HG03039 (cell line): ENCODE results near the gene PLA2G4C.

ENCODE experiments used
- ATAC-seq: cut with Tn5 transposase; IDR thresholded peaks from one replicate; pipeline ENCODE4 v1.9.1; 2021; ENCODE audit warnings: mild to moderate bottlenecking, moderate library complexity; ENCODE audit not compliant: unreplicated experiment

Gene PLA2G4C

DNA sequence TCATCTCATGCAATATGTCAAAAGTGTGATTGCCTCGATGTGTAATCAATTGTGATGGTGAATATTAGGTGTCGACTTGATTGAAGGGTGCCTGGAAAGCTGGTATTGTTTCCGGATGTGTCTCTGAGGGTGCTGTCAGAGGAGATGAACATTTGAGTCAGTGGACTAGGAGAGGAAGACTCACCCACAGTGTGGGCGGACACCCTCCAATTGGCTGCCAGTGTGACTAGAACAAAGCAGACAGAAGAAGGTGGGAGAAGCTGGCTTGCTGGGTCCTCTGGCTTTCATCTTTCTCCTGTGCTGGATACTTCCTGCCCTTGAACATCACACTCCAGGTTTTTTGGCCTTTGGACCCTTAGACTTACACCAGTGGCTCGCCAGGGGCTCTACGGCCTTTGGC lies 51.3 kb downstream of the PLA2G4C start:
- no peak for ATAC-seq

- ATAC-seq, result no peak
Measured at GRCh38 chr19:48053856-48054255, 56.8 kb downstream of the PLA2G4C start.

- ATAC-seq, result no peak
Measured at GRCh38 chr19:48053076-48053475, 57.5 kb downstream of the PLA2G4C start.

DNA sequence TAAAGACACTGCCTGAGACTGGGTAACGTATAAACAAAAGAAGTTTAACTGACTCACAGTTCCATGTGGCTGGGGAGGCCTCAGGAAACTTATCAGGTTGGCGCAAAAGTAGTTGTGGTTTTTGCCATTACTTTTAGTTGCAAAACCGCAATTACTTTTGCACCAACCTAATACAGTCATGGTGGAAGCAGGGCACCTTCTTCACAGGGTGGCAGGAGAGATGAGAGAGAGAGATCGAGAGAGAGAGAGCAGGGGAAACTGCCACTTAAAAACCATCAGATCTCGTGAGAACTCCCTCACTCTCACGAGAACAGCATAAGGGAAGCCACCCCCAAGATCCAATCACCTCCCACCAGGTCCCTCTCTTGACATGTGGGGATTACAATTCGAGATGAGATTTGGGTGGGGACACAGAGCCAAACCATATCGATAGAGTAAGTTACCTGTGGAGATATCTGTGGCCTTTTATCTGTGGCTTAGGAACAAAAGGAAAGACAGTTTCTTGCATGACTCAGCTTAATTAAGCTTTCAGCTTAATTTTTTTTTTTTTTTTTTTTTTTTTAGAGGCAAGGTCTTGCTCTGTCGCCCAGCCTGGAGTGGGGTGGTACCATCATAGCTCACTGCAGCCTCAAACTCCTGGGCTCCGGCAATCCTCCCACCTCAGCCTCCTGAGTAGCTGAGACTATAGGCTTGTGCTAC lies 59.1 kb downstream of the PLA2G4C start:
- ATAC-seq, result no peak

GRCh38 chr19:48044561-48044960 lies 66.1 kb downstream of the PLA2G4C start:
- no peak for ATAC-seq

DNA sequence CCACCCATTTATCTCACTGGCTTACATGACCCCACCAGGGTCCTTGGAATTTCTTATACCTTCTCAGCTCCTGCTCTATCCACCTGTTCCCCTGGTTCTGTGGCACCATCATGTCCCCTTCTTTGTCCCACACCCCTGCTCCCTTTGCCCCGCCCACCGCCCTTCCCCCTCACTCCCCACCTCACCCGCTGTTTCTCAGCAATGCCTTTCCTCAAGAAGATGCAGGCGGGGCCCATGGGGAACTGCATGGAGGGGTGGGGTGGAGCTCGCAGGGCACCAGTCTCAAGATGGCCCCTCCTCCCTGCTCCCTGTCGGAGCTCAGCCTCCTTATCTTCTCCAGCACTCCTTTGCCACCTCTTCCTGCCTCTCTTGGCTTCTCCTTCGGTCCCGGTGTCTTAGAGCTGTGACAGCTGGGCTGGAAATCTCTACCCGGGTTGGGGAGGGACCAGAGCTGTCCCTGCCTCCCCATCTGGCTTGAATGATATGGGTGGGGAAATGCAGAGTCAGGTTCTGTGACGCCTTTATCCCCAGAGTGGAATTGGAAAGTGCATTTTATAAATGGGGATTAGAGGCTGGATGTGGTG lies 66.8 kb downstream of the PLA2G4C start, which contains the start of gene CABP5:
TSS of gene CABP5 (minus strand) at position 405 of the 584 bp plus-strand sequence. CDS start at position 248, 157 bp downstream.
- no peak for ATAC-seq

- ATAC-seq, result no peak
Measured at GRCh38 chr19:48041877-48042580, 68.6 kb downstream of the PLA2G4C start.

GRCh38 chr19:48036765-48037164 lies 73.9 kb downstream of the PLA2G4C start:
- no peak for ATAC-seq

DNA sequence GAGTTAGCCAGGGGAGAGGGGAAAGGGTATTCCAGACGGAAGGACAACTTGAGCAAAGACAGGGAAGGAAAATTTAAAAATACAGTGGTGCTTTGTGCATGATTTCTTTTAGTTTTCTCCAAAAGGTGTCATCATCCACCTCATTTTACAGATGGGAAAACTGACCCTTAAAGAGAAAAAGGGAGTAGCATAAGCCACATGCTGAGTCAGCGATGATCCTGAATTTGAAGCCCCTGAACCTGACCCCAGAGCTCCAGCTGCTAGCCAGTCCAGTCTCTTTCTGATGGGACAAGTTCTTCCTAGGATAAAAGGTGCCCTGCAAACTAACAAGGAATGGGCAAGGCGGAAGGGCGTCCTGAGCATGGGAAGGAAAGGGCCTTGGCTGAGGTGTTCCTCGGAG lies 77.0 kb downstream of the PLA2G4C start:
- no peak for ATAC-seq

DNA sequence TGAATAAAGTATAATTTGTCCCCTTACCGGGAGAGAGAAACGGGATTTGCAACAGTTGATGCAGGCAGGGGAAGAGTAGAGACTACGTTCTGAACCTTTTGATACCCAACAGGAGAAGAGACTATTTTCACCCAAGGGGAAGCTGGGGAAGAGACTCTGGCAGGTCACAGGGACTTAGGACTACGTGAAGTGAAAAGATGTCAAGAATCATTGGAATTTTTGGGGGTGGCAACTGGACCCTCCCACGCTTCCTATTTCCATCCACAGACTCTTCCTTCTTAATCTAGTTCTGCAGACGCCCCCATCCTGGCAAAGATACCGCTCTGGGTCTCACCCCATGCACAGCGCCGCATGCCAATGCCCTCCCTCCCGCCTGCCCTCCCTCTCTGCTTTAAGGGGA lies 80.5 kb downstream of the PLA2G4C start:
- ATAC-seq, result no peak

GRCh38 chr19:48029431-48029830 lies 81.2 kb downstream of the PLA2G4C start:
- no peak for ATAC-seq

- no peak for ATAC-seq
Measured at GRCh38 chr19:48025480-48025879, 85.1 kb downstream of the PLA2G4C start.

GRCh38 chr19:48023518-48023917 lies 87.1 kb downstream of the PLA2G4C start:
- ATAC-seq, result no peak

DNA sequence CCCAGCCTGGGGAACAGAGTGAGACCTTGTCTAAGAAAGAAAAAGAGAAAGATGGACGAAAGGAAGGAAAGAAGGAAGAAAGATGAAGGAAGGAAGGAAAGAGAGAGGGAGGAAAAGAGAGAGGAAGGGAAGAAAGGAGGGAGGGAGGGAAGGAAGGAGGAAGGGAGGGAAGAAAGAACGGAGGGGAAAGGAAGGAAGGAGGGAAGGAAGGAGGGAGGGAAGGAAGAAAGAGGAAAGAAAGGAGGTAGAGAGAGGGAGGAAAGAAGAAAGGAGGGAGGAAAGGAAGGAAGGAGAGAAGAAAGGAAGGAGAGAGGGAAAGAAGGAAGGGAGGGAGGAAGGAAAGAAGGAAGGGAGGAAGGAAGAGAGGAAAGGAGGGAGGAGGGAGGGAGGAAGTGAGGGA lies 87.6 kb downstream of the PLA2G4C start:
- no peak for ATAC-seq

DNA sequence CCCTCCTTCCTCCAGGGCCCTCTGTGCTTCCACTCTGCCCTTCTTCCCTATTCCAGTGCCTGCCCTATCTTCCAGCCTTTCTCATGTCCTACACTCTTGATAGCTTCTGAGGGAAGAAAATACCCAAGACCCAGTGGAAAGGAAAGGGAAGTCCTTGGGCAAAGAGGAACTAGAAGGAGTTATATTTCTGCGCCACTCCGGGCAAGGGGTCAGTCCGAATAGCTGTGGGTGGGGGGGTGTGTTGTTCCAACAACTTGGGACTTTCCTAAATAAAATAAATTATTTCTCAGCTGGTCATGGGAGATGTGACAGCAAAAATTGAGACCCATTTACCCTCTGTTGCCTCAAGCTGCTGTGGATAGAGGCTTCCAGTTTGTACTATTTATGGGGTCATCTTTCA lies 89.9 kb downstream of the PLA2G4C start:
- no peak for ATAC-seq

- no peak for ATAC-seq
Measured at GRCh38 chr19:48010932-48011758, 99.5 kb downstream of the PLA2G4C start.

DNA sequence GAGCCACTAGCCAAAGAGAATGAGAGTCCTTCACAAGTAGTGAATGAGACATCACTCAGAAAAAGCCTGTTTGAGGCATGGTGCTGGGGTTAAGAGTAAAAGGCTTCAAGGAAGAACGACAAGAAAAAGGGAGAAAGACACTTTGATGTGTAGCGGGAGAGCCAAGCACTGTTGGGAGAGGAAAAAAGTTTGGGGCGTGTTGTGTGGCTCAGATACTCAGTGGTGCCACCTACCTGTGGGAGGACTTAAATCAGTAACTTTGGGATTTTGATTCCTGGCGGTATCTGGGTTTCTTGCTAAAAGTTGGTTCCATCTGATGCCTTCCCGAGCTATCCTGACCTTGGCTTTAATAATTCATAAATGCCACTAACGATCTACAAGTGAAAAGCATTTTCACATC lies 103.9 kb downstream of the PLA2G4C start:
- ATAC-seq, result no peak

- ATAC-seq, result no peak
Measured at GRCh38 chr19:48004236-48004635, 106.4 kb downstream of the PLA2G4C start.

DNA sequence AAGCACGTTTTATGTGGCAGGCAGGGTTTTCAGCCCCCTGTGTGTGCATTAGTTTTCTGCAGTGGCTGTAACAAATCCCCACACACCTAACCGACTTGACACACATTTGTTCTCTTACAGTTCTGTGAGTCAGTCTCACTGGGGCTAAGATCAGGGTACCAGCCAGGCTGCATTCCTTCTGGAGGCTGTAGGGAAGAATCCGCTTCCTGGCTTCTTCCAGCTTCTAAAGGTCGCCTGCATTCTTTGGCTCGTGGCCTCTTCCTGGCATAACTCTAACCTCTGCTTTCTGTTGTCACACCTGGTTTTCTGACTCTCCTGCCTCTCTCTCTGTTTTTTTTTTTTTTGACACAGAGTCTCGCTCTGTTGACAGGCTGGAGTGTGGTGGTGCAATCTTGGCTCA lies 109.8 kb downstream of the PLA2G4C start:
- no peak for ATAC-seq

DNA sequence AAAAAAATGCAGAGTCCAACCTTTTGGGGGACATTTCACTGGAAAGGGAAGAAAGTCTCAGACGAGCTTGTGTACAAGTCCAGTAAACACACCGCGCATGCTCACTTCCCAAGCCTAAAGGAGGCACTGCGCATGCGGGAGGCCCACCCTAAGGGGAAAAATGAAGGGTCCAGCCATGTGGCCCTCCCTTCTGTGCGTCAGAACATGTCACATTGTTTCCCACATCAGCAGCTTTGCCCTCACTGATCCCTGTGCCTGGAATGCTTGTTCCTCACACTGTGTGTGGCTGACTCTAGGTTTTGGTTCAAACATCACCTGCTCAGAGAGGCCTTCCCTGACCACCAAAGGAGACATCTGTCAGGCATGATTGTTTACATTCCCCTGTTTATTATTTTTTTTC lies 111.8 kb downstream of the PLA2G4C start:
- no peak for ATAC-seq
